AG09319 (cell line): Measurements from ENCODE around the gene ERC2.

ENCODE experiments used
- DNase-seq: peaks from one replicate; pipeline ENCODE4 v3.0.0-alpha.2; 2010; ENCODE audit warnings: low read depth; ENCODE audit errors: extremely low read depth
- TF ChIP-seq, protein P1 (sequence below): IDR thresholded peaks from 2 replicates; pipeline ENCODE4 v1.5.1; 2011; ENCODE audit warnings: low read depth, mild to moderate bottlenecking, inconsistent platforms, low read length, moderate library complexity

ERC2 gene

DNA sequence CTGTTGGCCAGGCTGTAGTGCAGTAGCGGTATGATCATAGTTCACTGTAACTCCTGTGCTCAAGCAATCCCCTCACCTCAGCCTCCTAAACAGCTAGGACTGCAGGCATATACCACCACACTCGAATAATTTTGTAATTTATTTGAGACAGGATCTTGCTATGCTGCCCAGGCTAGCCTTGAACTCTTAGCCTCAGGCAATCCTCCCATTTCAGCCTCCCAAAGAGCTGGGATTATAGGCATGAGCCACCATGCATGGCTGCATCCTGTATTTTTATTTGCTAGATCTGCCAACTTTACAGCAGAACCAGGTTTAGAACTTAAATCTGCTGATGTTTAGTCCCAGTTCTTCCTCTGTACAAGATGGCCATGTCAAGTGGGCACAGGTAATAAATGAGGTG lies 69.6 kb downstream of the ERC2 start:
- no peak for DNase-seq
- TF ChIP-seq, protein P1, sequence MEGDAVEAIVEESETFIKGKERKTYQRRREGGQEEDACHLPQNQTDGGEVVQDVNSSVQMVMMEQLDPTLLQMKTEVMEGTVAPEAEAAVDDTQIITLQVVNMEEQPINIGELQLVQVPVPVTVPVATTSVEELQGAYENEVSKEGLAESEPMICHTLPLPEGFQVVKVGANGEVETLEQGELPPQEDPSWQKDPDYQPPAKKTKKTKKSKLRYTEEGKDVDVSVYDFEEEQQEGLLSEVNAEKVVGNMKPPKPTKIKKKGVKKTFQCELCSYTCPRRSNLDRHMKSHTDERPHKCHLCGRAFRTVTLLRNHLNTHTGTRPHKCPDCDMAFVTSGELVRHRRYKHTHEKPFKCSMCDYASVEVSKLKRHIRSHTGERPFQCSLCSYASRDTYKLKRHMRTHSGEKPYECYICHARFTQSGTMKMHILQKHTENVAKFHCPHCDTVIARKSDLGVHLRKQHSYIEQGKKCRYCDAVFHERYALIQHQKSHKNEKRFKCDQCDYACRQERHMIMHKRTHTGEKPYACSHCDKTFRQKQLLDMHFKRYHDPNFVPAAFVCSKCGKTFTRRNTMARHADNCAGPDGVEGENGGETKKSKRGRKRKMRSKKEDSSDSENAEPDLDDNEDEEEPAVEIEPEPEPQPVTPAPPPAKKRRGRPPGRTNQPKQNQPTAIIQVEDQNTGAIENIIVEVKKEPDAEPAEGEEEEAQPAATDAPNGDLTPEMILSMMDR = no peak

DNA sequence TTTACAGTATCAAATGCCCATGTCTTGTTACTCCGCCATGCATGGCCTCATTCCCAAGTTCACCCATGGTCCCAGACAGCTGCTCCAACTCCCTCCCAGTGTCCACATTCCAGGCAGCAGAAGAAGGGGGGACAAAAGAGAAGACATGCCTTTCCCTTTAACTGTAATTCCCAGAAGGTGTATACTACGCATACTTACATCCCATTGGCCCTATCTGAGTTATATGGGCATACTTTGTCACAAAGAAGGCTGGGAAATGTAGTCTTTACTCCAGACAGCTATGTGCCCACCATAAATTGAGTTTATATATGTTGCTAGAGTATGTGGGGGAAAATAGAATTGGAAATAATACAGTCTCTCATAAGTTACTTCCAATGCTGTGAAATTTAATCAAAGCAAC lies 70.5 kb downstream of the ERC2 start:
- DNase-seq = no peak
- TF ChIP-seq, protein P1 = no peak

DNA sequence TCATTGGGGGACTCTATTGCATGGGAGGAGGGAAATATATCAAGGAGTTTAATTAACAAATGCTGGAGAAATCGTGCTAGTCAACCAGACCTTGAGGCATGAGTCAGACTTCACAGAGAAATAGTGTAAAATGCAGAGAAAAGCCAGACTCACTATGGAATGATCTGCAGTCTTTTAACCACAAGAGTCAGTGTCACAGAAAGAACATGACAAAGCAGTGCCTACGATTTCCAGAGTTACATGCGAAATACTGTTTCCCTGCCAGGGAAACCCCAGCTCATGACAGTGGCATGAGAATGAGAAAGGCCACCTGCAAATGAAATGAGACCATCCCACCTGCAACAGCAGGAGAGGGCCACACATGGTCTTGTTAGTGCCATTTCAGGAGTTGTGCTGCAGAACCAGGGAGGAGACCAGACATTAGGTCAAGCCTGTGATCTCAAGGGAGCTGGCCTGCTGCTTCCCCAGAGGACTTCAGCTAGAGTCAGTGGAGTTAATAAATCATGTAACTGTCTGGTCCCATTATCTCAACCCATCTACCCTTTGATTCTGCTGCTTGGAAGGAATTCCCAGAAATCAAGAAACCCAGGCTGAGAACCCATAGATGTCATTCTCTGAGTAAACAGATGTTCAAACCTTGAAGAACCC lies 79.0 kb downstream of the ERC2 start:
- TF ChIP-seq, protein P1 = no peak
- no peak for DNase-seq

DNA sequence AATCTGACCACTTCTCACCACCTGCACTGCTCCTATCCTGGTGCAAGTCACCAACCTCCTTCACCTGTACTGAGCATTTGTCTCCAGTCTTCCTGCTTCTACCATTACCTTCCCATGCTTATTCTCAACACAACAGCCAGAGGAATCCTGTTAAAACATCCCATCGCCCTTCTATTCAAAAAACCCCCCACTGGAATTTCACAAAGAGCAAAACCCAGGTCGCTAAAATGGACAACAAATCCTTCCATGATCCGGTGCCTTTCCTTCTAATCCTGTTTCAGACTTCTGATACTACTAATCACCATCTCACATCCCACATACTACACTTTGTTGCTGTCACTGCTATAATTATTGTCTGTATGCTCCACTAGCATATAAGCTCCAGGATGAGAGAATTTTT lies 85.2 kb downstream of the ERC2 start:
- TF ChIP-seq, protein P1 = no peak
- DNase-seq = no peak

DNA sequence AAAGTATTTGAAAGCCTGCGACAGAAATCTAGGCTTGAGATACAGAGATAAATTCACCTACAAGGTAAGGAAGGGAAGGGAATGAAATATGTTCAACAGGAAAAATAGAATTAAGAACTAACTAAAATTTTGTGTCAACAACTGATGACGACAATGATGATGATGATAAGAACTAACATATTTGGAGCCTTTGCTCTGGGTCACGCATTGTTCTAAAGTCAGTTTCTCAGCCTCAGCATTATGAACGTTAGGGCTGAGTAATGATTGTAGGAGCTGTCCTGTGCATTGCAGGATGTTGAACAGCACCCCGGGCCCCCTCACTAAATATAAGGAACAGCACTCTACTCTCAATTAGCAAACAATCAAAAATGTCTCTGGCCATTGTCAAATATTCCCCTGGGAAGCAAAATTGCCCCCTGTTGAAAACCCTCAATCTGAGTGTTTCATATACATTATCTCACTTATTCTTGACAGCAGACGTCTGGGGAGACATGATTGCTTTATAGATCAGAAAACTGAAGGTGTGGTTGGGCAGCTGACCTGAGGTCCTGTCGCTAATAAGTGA lies 88.5 kb downstream of the ERC2 start:
- DNase-seq = no peak
- TF ChIP-seq, protein P1 = no peak

DNA sequence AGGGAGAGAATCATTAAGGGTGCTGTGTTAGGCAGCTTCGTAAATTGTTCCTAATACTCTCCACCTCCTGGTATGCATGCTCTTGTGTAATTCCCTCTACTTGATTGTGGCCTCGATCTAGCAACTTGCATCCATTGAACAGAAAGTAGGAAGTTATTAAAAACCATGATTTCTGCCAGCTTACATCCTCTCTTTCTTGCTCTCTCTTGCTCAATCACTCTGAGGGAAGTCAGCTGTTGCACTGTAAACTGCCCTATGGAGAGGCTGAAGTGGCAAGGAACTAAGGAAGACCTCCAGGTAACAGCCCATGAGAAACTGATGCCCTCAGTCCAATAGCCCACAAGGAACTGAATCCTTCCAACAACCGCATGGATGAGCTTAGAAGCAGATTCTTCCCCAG lies 92.6 kb downstream of the ERC2 start:
- no peak for DNase-seq
- TF ChIP-seq, protein P1 = no peak

DNA sequence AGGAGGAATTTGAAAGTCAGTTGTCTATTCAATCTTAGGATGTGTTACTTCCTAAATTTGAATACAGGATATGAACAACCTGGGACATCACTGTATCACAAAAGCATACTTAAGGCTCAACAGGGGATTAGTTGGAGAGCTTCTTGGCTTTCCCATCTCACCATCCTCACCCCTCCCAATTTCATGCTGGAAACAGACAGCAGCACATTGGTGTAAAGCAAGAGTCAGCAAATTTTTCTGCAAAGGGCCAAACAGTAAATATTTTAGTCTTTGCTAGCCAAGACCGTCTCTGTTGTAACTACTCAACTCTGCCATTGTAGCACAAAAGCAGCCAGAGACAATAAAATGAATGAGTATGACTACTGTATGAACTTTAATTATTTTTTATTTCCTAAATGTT lies 94.9 kb downstream of the ERC2 start:
- TF ChIP-seq, protein P1 = no peak
- no peak for DNase-seq
